GM23338 (cell line): Measurements from ENCODE around the gene B4GALT2. TPM values are rescaled to one million over a fixed set of nuclear protein-coding genes. Genes with fewer than 3 reads are reported as not detected.

Experiments
- ATAC-seq: fragments of 200-7000 bp; cut with Tn5 transposase; 3 replicates; pipeline ENCODE4 v1.9.1; 2020
- DNase-seq: peaks from one replicate; pipeline ENCODE4 v3.0.0-alpha.2; 2015; ENCODE audit warnings: low spot score
- H2AFZ ChIP-seq: fragments of 200-600 bp; sonication (generic); 2 replicates; pipeline ENCODE4 v1.8.0; 2016; ENCODE audit warnings: antibody characterized with exemption, mild to moderate bottlenecking, moderate library complexity
- H3F3A ChIP-seq: fragments of 200-600 bp; sonication (generic); replicated peaks from 2 replicates; pipeline ENCODE4 v1.8.0; 2017; ENCODE audit warnings: antibody characterized with exemption, mixed run types, low read depth
- H3K27ac ChIP-seq: fragments of 200-600 bp; sonication (generic); 2 replicates; pipeline ENCODE4 v1.6.1; 2016; ENCODE audit warnings: low read depth
- H3K27me3 ChIP-seq: fragments of 200-600 bp; sonication (generic); 2 replicates; pipeline ENCODE4 v1.8.0; 2016; ENCODE audit warnings: mild to moderate bottlenecking, mixed run types, moderate library complexity; ENCODE audit not compliant: insufficient read depth
- H3K36me3 ChIP-seq: fragments of 200-600 bp; sonication (generic); 2 replicates; pipeline ENCODE4 v1.8.0; 2016; ENCODE audit warnings: mild to moderate bottlenecking; ENCODE audit not compliant: insufficient read depth
- H3K4me1 ChIP-seq: fragments of 200-600 bp; sonication (generic); 2 replicates; pipeline ENCODE4 v1.8.0; 2016; ENCODE audit warnings: mild to moderate bottlenecking, moderate library complexity; ENCODE audit not compliant: insufficient read depth
- H3K4me2 ChIP-seq: fragments of 200-600 bp; sonication (generic); 2 replicates; pipeline ENCODE4 v1.7.1; 2017; ENCODE audit warnings: mixed run types
- H3K4me3 ChIP-seq: fragments of 200-600 bp; sonication (generic); 2 replicates; pipeline ENCODE4 v1.6.1; 2016; ENCODE audit warnings: mixed run types
- H3K79me2 ChIP-seq: fragments of 200-600 bp; sonication (generic); replicated peaks from 2 replicates; pipeline ENCODE4 v1.8.0; 2017; ENCODE audit warnings: mild to moderate bottlenecking; ENCODE audit not compliant: insufficient read depth
- H3K9me2 ChIP-seq: fragments of 200-600 bp; sonication (generic); 2 replicates; pipeline ENCODE4 v1.8.0; 2017; ENCODE audit not compliant: insufficient read depth
- H4K20me1 ChIP-seq: fragments of 200-600 bp; sonication (generic); replicated peaks from 2 replicates; pipeline ENCODE4 v1.8.0; 2017; ENCODE audit warnings: mild to moderate bottlenecking; ENCODE audit not compliant: insufficient read depth
- H3K27ac Mint-ChIP-seq: 2 replicates; pipeline ENCODE4 v1.8.0; 2020; ENCODE audit warnings: inconsistent platforms, mild to moderate bottlenecking, moderate library complexity, mixed read lengths
- H3K27me3 Mint-ChIP-seq: 3 replicates; pipeline ENCODE4 v1.8.0; 2022; ENCODE audit warnings: low read depth, mild to moderate bottlenecking, moderate library complexity, mixed read lengths, inconsistent platforms; ENCODE audit not compliant: insufficient read depth, poor library complexity
- H3K36me3 Mint-ChIP-seq: 3 replicates; pipeline ENCODE4 v1.8.0; 2021; ENCODE audit warnings: low read depth, mild to moderate bottlenecking, inconsistent platforms, moderate library complexity, mixed read lengths
- H3K4me1 Mint-ChIP-seq: 3 replicates; pipeline ENCODE4 v1.8.0; 2020; ENCODE audit warnings: mild to moderate bottlenecking, inconsistent platforms, mixed read lengths
- H3K4me3 Mint-ChIP-seq: 3 replicates; pipeline ENCODE4 v1.8.0; 2021; ENCODE audit warnings: moderate library complexity, mild to moderate bottlenecking, inconsistent platforms, mixed read lengths
- H3K9me3 Mint-ChIP-seq: 3 replicates; pipeline ENCODE4 v1.8.0; 2020; ENCODE audit warnings: moderate library complexity, mild to moderate bottlenecking, inconsistent platforms, mixed read lengths
- CREB1 ChIP-seq: fragments of 250-450 bp; sonication (Bioruptor Pico); IDR thresholded peaks from 2 replicates; pipeline ENCODE4 v1.5.0; 2020; ENCODE audit warnings: low read depth, mild to moderate bottlenecking, moderate library complexity
- EZH2 ChIP-seq: fragments of 200-600 bp; sonication (generic); IDR thresholded peaks from one replicate; pipeline ENCODE4 v1.8.0; 2017; ENCODE audit warnings: antibody characterized with exemption, mild to moderate bottlenecking, low read depth; ENCODE audit not compliant: unreplicated experiment
- EZH2phosphoT487 ChIP-seq: fragments of 200-600 bp; sonication (generic); IDR thresholded peaks from one replicate; pipeline ENCODE4 v1.8.1; 2018; ENCODE audit warnings: antibody characterized with exemption; ENCODE audit not compliant: unreplicated experiment
- JUNB ChIP-seq: IDR thresholded peaks from one replicate; pipeline ENCODE4 v1.6.1; 2016; ENCODE audit warnings: antibody characterized with exemption; ENCODE audit not compliant: unreplicated experiment
- NANOG ChIP-seq: IDR thresholded peaks from 2 replicates; pipeline ENCODE4 v1.6.1; 2016; ENCODE audit warnings: antibody characterized with exemption, borderline replicate concordance
- POLR2AphosphoS5 ChIP-seq: IDR thresholded peaks from 2 replicates; pipeline ENCODE4 v1.6.1; 2016; ENCODE audit warnings: antibody characterized with exemption, low read depth
- STAT1 ChIP-seq: IDR thresholded peaks from one replicate; pipeline ENCODE4 v1.6.1; 2016; ENCODE audit warnings: antibody characterized with exemption; ENCODE audit not compliant: unreplicated experiment
- ZNF114 ChIP-seq: fragments of 250-450 bp; sonication (Bioruptor Pico); IDR thresholded peaks from 2 replicates; pipeline ENCODE4 v1.5.0; 2020; ENCODE audit warnings: mild to moderate bottlenecking, moderate library complexity
- ZNF331 ChIP-seq: fragments of 250-450 bp; sonication (Bioruptor Pico); IDR thresholded peaks from 2 replicates; pipeline ENCODE4 v1.5.0; 2020; ENCODE audit warnings: low read depth, mild to moderate bottlenecking, moderate library complexity
- polyA plus RNA-seq: library from polyadenylated mRNA; unstranded; fragments of >200 nt; fragmentation: Nextera tagmentation; extraction: Ambion mirVana; gene quantifications from 2 replicates; pipeline ENCODE4 v1.2.1, GENCODE V29; 2016
- total RNA-seq: library from RNA; depleted of rRNA; stranded (reverse); fragments of >200 nt; shearing (Covaris generic); gene quantifications from 2 replicates; pipeline ENCODE4 v1.2.3, GENCODE V29; 2014
- TF ChIP-seq, protein P1 (sequence below), 2 experiments: fragments of 200-600 bp in 1 of 2; sonication (generic) in 1 of 2; conservative IDR thresholded peaks; 2 replicates each; pipeline versions ENCODE4 v1.5.1 to v1.6.1; 2016 to 2017; ENCODE audit warnings: antibody characterized with exemption in 2 of 2, low read depth in 2 of 2, mild to moderate bottlenecking in 2 of 2, moderate library complexity in 1 of 2
- TF ChIP-seq, protein P2 (sequence below): IDR thresholded peaks from 2 replicates; pipeline ENCODE4 v1.6.1; 2016; ENCODE audit warnings: antibody characterized with exemption
- TF ChIP-seq, protein P3 (sequence below): IDR thresholded peaks from one replicate; pipeline ENCODE4 v1.6.1; 2018; ENCODE audit warnings: antibody characterized with exemption; ENCODE audit not compliant: unreplicated experiment
- TF ChIP-seq, protein P4 (sequence below): fragments of 250-450 bp; sonication (Bioruptor Pico); IDR thresholded peaks from 2 replicates; pipeline ENCODE4 v1.5.0; 2020; ENCODE audit warnings: mild to moderate bottlenecking, moderate library complexity

Gene B4GALT2
- total and polyA plus RNA-seq, 2 experiments from 2014 or later = 22.4 to 63.1 TPM

DNA sequence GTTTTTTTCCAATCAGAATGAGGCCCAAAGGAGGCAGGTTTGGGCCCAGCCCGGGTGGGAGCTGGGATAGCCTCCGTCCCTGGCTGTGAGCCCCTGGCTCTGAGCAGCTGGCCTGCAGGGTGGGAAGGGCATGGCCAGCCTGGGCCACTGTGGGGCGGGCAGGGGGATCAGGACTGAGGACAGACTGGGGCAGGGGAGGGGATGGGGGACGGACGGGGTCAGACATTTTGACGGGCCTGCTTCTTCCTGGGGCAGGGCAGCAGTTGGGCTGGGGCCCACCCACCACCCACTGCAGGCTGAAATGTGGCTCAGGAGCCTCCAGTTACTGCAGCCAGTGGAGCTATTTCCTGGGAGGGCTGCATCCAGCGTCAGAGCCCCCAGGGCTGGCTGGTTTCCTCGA lies 54.7 kb downstream of the B4GALT2 start (continued):
- TF ChIP-seq EZH2phosphoT487 (no peak), CREB1 (CRISPR knock-in tag) (no peak)

DNA sequence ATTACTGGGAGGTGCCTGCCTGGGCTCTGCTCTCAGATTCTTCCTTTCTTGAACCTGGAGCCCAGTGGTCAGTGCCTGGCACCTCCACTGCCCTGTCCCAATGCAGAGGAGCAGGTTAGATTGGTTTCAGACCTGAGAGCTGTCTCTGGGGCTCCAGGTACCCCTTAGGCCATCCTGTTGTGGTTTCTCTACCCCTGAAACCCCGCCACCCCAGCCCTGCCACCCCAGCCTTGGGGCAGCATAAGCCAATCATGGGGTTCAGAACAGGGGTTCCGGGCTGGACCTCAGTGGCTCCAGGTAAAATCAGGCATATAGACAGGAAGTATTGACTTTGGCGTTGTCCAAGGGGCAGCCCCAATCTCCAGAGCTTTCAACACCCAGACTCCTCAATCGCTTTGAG lies 55.4 kb downstream of the B4GALT2 start:
- Histone ChIP-seq H3K36me3 (no peaks in the 10 kb centered on the region), H3K27ac (no peak overlapping the region), H3K79me2 (no peaks in the 10 kb centered on the region; the same call in 1 of the 2 replicates), H3K4me1 (peaks cover 19% of the 10 kb centered on the region), H3K27me3 (no peaks in the 10 kb centered on the region), H3K4me2 (no peak overlapping the region), H3K4me3 (no peak overlapping the region), H2AFZ (no peak overlapping the region), H3F3A (peaks cover 18% of the 10 kb centered on the region), H3K9me2 (no peaks in the 10 kb centered on the region), H4K20me1 (no peaks in the 10 kb centered on the region)
- H3K36me3 Mint-ChIP-seq = peaks cover 2% of the 10 kb centered on the region
- no peak for DNase-seq
- peaks cover 31% of the 10 kb centered on the region for H3K4me1 Mint-ChIP-seq
- peaks cover 5% of the 10 kb centered on the region for H3K27me3 Mint-ChIP-seq
- H3K27ac Mint-ChIP-seq = no peak overlapping the region
- H3K9me3 Mint-ChIP-seq = no peaks in the 10 kb centered on the region
- no peak for ATAC-seq
- TF ChIP-seq, protein P1, sequence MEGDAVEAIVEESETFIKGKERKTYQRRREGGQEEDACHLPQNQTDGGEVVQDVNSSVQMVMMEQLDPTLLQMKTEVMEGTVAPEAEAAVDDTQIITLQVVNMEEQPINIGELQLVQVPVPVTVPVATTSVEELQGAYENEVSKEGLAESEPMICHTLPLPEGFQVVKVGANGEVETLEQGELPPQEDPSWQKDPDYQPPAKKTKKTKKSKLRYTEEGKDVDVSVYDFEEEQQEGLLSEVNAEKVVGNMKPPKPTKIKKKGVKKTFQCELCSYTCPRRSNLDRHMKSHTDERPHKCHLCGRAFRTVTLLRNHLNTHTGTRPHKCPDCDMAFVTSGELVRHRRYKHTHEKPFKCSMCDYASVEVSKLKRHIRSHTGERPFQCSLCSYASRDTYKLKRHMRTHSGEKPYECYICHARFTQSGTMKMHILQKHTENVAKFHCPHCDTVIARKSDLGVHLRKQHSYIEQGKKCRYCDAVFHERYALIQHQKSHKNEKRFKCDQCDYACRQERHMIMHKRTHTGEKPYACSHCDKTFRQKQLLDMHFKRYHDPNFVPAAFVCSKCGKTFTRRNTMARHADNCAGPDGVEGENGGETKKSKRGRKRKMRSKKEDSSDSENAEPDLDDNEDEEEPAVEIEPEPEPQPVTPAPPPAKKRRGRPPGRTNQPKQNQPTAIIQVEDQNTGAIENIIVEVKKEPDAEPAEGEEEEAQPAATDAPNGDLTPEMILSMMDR (conservative IDR thresholded peaks at IDR 0.05; ENCODE audit: low read depth in 2 of 2) = no peak
- TF ChIP-seq JUNB (no peak), CREB1 (CRISPR knock-in tag) (no peak), EZH2 (no peak), EZH2phosphoT487 (no peak), ZNF331 (CRISPR knock-in tag) (no peak), POLR2AphosphoS5 (no peak), STAT1 (no peak), NANOG (no peak), ZNF114 (CRISPR knock-in tag) (no peak)
- TF ChIP-seq, protein P2, sequence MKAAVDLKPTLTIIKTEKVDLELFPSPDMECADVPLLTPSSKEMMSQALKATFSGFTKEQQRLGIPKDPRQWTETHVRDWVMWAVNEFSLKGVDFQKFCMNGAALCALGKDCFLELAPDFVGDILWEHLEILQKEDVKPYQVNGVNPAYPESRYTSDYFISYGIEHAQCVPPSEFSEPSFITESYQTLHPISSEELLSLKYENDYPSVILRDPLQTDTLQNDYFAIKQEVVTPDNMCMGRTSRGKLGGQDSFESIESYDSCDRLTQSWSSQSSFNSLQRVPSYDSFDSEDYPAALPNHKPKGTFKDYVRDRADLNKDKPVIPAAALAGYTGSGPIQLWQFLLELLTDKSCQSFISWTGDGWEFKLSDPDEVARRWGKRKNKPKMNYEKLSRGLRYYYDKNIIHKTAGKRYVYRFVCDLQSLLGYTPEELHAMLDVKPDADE = no peak
- TF ChIP-seq, protein P3, sequence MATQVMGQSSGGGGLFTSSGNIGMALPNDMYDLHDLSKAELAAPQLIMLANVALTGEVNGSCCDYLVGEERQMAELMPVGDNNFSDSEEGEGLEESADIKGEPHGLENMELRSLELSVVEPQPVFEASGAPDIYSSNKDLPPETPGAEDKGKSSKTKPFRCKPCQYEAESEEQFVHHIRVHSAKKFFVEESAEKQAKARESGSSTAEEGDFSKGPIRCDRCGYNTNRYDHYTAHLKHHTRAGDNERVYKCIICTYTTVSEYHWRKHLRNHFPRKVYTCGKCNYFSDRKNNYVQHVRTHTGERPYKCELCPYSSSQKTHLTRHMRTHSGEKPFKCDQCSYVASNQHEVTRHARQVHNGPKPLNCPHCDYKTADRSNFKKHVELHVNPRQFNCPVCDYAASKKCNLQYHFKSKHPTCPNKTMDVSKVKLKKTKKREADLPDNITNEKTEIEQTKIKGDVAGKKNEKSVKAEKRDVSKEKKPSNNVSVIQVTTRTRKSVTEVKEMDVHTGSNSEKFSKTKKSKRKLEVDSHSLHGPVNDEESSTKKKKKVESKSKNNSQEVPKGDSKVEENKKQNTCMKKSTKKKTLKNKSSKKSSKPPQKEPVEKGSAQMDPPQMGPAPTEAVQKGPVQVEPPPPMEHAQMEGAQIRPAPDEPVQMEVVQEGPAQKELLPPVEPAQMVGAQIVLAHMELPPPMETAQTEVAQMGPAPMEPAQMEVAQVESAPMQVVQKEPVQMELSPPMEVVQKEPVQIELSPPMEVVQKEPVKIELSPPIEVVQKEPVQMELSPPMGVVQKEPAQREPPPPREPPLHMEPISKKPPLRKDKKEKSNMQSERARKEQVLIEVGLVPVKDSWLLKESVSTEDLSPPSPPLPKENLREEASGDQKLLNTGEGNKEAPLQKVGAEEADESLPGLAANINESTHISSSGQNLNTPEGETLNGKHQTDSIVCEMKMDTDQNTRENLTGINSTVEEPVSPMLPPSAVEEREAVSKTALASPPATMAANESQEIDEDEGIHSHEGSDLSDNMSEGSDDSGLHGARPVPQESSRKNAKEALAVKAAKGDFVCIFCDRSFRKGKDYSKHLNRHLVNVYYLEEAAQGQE = no peak
- TF ChIP-seq, protein P4, sequence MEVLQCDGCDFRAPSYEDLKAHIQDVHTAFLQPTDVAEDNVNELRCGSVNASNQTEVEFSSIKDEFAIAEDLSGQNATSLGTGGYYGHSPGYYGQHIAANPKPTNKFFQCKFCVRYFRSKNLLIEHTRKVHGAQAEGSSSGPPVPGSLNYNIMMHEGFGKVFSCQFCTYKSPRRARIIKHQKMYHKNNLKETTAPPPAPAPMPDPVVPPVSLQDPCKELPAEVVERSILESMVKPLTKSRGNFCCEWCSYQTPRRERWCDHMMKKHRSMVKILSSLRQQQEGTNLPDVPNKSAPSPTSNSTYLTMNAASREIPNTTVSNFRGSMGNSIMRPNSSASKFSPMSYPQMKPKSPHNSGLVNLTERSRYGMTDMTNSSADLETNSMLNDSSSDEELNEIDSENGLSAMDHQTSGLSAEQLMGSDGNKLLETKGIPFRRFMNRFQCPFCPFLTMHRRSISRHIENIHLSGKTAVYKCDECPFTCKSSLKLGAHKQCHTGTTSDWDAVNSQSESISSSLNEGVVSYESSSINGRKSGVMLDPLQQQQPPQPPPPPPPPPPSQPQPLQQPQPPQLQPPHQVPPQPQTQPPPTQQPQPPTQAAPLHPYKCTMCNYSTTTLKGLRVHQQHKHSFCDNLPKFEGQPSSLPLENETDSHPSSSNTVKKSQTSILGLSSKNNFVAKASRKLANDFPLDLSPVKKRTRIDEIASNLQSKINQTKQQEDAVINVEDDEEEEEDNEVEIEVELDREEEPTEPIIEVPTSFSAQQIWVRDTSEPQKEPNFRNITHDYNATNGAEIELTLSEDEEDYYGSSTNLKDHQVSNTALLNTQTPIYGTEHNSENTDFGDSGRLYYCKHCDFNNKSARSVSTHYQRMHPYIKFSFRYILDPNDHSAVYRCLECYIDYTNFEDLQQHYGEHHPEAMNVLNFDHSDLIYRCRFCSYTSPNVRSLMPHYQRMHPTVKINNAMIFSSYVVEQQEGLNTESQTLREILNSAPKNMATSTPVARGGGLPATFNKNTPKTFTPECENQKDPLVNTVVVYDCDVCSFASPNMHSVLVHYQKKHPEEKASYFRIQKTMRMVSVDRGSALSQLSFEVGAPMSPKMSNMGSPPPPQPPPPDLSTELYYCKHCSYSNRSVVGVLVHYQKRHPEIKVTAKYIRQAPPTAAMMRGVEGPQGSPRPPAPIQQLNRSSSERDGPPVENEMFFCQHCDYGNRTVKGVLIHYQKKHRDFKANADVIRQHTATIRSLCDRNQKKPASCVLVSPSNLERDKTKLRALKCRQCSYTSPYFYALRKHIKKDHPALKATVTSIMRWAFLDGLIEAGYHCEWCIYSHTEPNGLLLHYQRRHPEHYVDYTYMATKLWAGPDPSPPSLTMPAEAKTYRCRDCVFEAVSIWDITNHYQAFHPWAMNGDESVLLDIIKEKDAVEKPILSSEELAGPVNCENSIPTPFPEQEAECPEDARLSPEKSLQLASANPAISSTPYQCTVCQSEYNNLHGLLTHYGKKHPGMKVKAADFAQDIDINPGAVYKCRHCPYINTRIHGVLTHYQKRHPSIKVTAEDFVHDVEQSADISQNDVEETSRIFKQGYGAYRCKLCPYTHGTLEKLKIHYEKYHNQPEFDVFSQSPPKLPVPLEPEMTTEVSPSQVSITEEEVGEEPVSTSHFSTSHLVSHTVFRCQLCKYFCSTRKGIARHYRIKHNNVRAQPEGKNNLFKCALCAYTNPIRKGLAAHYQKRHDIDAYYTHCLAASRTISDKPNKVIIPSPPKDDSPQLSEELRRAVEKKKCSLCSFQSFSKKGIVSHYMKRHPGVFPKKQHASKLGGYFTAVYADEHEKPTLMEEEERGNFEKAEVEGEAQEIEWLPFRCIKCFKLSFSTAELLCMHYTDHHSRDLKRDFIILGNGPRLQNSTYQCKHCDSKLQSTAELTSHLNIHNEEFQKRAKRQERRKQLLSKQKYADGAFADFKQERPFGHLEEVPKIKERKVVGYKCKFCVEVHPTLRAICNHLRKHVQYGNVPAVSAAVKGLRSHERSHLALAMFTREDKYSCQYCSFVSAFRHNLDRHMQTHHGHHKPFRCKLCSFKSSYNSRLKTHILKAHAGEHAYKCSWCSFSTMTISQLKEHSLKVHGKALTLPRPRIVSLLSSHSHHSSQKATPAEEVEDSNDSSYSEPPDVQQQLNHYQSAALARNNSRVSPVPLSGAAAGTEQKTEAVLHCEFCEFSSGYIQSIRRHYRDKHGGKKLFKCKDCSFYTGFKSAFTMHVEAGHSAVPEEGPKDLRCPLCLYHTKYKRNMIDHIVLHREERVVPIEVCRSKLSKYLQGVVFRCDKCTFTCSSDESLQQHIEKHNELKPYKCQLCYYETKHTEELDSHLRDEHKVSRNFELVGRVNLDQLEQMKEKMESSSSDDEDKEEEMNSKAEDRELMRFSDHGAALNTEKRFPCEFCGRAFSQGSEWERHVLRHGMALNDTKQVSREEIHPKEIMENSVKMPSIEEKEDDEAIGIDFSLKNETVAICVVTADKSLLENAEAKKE (CRISPR knock-in tag) = no peak
- no peak overlapping the region for H3K4me3 Mint-ChIP-seq
